AG20443 (cell line): Measurements from ENCODE around the gene FOXN3.
"Not testable (repeated sequence)": the region's sequence is repeated elsewhere in the genome, so short reads cannot be mapped to it uniquely, and the experiment has no call there.

Source experiments
- DNase-seq: peaks from one replicate; pipeline ENCODE4 v3.0.0; 2012; ENCODE audit warnings: low spot score, mixed read lengths

The FOXN3 gene

GRCh38 chr14:89270439-89271227 is 146.4 kb downstream of the FOXN3 start:
- no peak for DNase-seq

GRCh38 chr14:89269404-89269803 is 147.6 kb downstream of the FOXN3 start:
- no peak for DNase-seq

- no peak for DNase-seq
Measured at GRCh38 chr14:89268514-89268913, 148.5 kb downstream of the FOXN3 start.

- DNase-seq = no peak
Measured at GRCh38 chr14:89267656-89268055, 149.4 kb downstream of the FOXN3 start.

GRCh38 chr14:89267163-89267562 is 149.9 kb downstream of the FOXN3 start:
- DNase-seq = no peak

GRCh38 chr14:89266754-89267153 is 150.3 kb downstream of the FOXN3 start:
- DNase-seq = no peak

- no peak for DNase-seq
Measured at GRCh38 chr14:89265234-89265633, 151.8 kb downstream of the FOXN3 start.

- DNase-seq = no peak
Measured at GRCh38 chr14:89264196-89264800, 152.7 kb downstream of the FOXN3 start.

GRCh38 chr14:89262041-89262440 is 155.0 kb downstream of the FOXN3 start:
- DNase-seq = no peak

GRCh38 chr14:89260898-89261297 is 156.1 kb downstream of the FOXN3 start:
- DNase-seq = no peak

GRCh38 chr14:89259951-89260609 is 157.0 kb downstream of the FOXN3 start:
- no peak for DNase-seq

- DNase-seq = no peak
Measured at GRCh38 chr14:89258728-89259273, 158.2 kb downstream of the FOXN3 start.

GRCh38 chr14:89256951-89257350 is 160.1 kb downstream of the FOXN3 start:
- no peak for DNase-seq

- no peak for DNase-seq
Measured at GRCh38 chr14:89256283-89256682, 160.8 kb downstream of the FOXN3 start.

- DNase-seq = no peak
Measured at GRCh38 chr14:89255852-89256251, 161.2 kb downstream of the FOXN3 start.

GRCh38 chr14:89255012-89255411 is 162.0 kb downstream of the FOXN3 start:
- no peak for DNase-seq

GRCh38 chr14:89254166-89254909 is 162.7 kb downstream of the FOXN3 start:
- DNase-seq = no peak

- DNase-seq = no peak
Measured at GRCh38 chr14:89252887-89253532, 164.0 kb downstream of the FOXN3 start.

- DNase-seq = no peak
Measured at GRCh38 chr14:89251061-89251460, 166.0 kb downstream of the FOXN3 start.

GRCh38 chr14:89250655-89250975 is 166.4 kb downstream of the FOXN3 start:
- not testable (repeated sequence) for DNase-seq

- DNase-seq = no peak
Measured at GRCh38 chr14:89249972-89250654, 166.9 kb downstream of the FOXN3 start.
